Activated T-cell treated with anti-CD3 and anti-CD28 coated beads for 24 hours (primary cell): ENCODE results near the gene OR2T1.
"Not testable (repeated sequence)": the region's sequence is repeated elsewhere in the genome, so short reads cannot be mapped to it uniquely, and the experiment has no call there.

Source experiments
- DNase-seq: peaks from one replicate; pipeline ENCODE4 v3.0.0-alpha.2; 2020; ENCODE audit warnings: low read depth

OR2T1 gene

GRCh38 chr1:248402748-248403147 is at the start of gene OR2T1:
OR2T1 (plus strand) TSS chr1:248403048; CDS start chr1:248406148, 3,100 bp downstream.
- DNase-seq = no peak

- no peak for DNase-seq
These were observed 43.4 kb upstream of the OR2T1 start for GRCh38 chr1:248359415-248359814.

GRCh38 chr1:248361121-248361715 is 41.6 kb upstream of the OR2T1 start, which contains the start of gene OR2T4:
OR2T4 (plus strand) TSS chr1:248361665; CDS start chr1:248361665, 0 bp downstream.
- no peak for DNase-seq

- DNase-seq = no peak
These were observed 36.2 kb upstream of the OR2T1 start for GRCh38 chr1:248366609-248367008.

GRCh38 chr1:248372394-248372793 is 30.5 kb upstream of the OR2T1 start:
- no peak for DNase-seq

- DNase-seq = no peak
These were observed 29.1 kb upstream of the OR2T1 start for GRCh38 chr1:248373761-248374160.

GRCh38 chr1:248375446-248375845 is 27.4 kb upstream of the OR2T1 start, which contains the start of gene OR2T6:
OR2T6 (plus strand) TSS chr1:248375746; CDS start chr1:248387609, 11,863 bp downstream.
- DNase-seq = no peak

GRCh38 chr1:248376916-248377315 is 25.9 kb upstream of the OR2T1 start:
- no peak for DNase-seq

GRCh38 chr1:248380854-248381253 is 22.0 kb upstream of the OR2T1 start:
- no peak for DNase-seq

- no peak for DNase-seq
These were observed 14.4 kb upstream of the OR2T1 start for GRCh38 chr1:248388426-248388825.

GRCh38 chr1:248393050-248393449 is 9.8 kb upstream of the OR2T1 start:
- DNase-seq = no peak

GRCh38 chr1:248404024-248404423 is 1.2 kb downstream of the OR2T1 start:
- no peak for DNase-seq

GRCh38 chr1:248406721-248407692 is 4.2 kb downstream of the OR2T1 start:
- no peak for DNase-seq

- no peak for DNase-seq
These were observed 13.4 kb downstream of the OR2T1 start for GRCh38 chr1:248416226-248416625.

- no peak for DNase-seq
These were observed 15.0 kb downstream of the OR2T1 start for GRCh38 chr1:248417854-248418253.

GRCh38 chr1:248421384-248421783 is 18.5 kb downstream of the OR2T1 start:
- DNase-seq = no peak

GRCh38 chr1:248427526-248428191 is 24.8 kb downstream of the OR2T1 start:
- DNase-seq = not testable (repeated sequence)

- not testable (repeated sequence) for DNase-seq
These were observed 25.3 kb downstream of the OR2T1 start for GRCh38 chr1:248428192-248428533.

- DNase-seq = not testable (repeated sequence)
These were observed 28.8 kb downstream of the OR2T1 start for GRCh38 chr1:248431683-248432082.

GRCh38 chr1:248432201-248432600 is 29.4 kb downstream of the OR2T1 start:
- DNase-seq = not testable (repeated sequence)

- DNase-seq = not testable (repeated sequence)
These were observed 31.1 kb downstream of the OR2T1 start for GRCh38 chr1:248433811-248434415.

GRCh38 chr1:248434913-248435312 is 32.1 kb downstream of the OR2T1 start:
- DNase-seq = not testable (repeated sequence)
